ENCODE measurements around the gene NECAB3. TPM values are rescaled to one million over a fixed set of nuclear protein-coding genes. Genes with fewer than 3 reads are reported as not detected.

NECAB3 gene
- total RNA-seq, 1 experiment from 2014 or later = 43.5 TPM

- Histone ChIP-seq H3K9me3 (ENCODE audit: low read length) (no peaks in the 10 kb centered on the region), H3K9me2 (replicated peaks; ENCODE audit: low read length) (no peaks in the 10 kb centered on the region), H2AFZ (ENCODE audit: low read length) (no peak overlapping the region), H3K36me3 (ENCODE audit: low read depth, low read length) (peaks cover 14% of the 10 kb centered on the region; the same call in 1 of the 2 replicates), H3F3A (ENCODE audit: low read length, unreplicated experiment) (no peaks in the 10 kb centered on the region), H3K4me1 (ENCODE audit: insufficient read depth, low read length) (peaks cover 31% of the 10 kb centered on the region; the same call in 1 of the 2 replicates), H3K27me3 (ENCODE audit: low read length) (no peaks in the 10 kb centered on the region), H3K27ac (ENCODE audit: low read length) (no peak overlapping the region), H3K9ac (ENCODE audit: low read length) (no peak overlapping the region), H4K20me1 (ENCODE audit: low read length) (no peaks in the 10 kb centered on the region), H3K4me3 (ENCODE audit: low read length) (peak overlapping the region; percentile 65; the same call in 1 of the 2 replicates), H3K4me2 (ENCODE audit: low read length) (peak overlapping the region; percentile 84), H3K79me2 (ENCODE audit: low read length) (peaks cover 27% of the 10 kb centered on the region)
- TF ChIP-seq EZH2 (IDR thresholded peaks at IDR 0.05; ENCODE audit: low read length, unreplicated experiment) (no peak), EZH2phosphoT487 (IDR thresholded peaks at IDR 0.05; ENCODE audit: borderline replicate concordance, low read length) (no peak), CTCF (conservative IDR thresholded peaks at IDR 0.05; ENCODE audit: low read depth, low read length) (no peak)
- ChIA-PET CTCF (interaction anchor here (0.8 to 1.3 kb wide), 4 partner anchors 21 to 224 kb away, joined by 3 to 7 read pairs (median 3); no protein-coding TSS in a partner anchor), POLR2A (ENCODE audit: unreplicated experiment) (interaction anchor here (0.7 kb wide), 1 partner anchor 179 kb away, joined by 4 read pairs; the partner anchor contains the start of gene CBFA2T2)
- BruUV-seq (replicated peaks) = TSS peak; percentile 24
- ATAC-seq = no peak
- intact Hi-C loops (cut with micrococcal nuclease) = loop anchor here (5.0 kb wide), 1 partner anchor 211 kb away; no protein-coding TSS in a partner anchor
- DNase-seq = no peak
Observed at GRCh38 chr20:33668466-33669155, 5.6 kb downstream of the NECAB3 start.

- peak overlapping the region; percentile 84 for H3K4me2 ChIP-seq (ENCODE audit: low read length)
- H3K36me3 ChIP-seq (ENCODE audit: low read depth, low read length) = peaks cover 14% of the 10 kb centered on the region; the same call in 1 of the 2 replicates
- CTCF ChIA-PET = interaction anchor here (0.5 to 1.3 kb wide), 6 partner anchors 21 to 223 kb away, joined by 3 to 9 read pairs (median 3); no protein-coding TSS in a partner anchor
- no peaks in the 10 kb centered on the region for H3K27me3 ChIP-seq (ENCODE audit: low read length)
- intact Hi-C loops (cut with micrococcal nuclease) = loop anchor here (5.0 kb wide), 1 partner anchor 211 kb away; no protein-coding TSS in a partner anchor
- peak overlapping the region; percentile 68 for H2AFZ ChIP-seq (ENCODE audit: low read length)
- peak overlapping the region; percentile 65 for H3K4me3 ChIP-seq (ENCODE audit: low read length)
- H4K20me1 ChIP-seq (ENCODE audit: low read length) = no peaks in the 10 kb centered on the region
- POLR2A ChIA-PET (ENCODE audit: unreplicated experiment) = interaction anchor here (0.7 kb wide), 1 partner anchor 178 kb away, joined by 4 read pairs; the partner anchor contains the start of gene CBFA2T2
- peak overlapping the region; percentile 42; the same call in 1 of the 2 replicates for H3K9ac ChIP-seq (ENCODE audit: low read length)
- ATAC-seq (peak; percentile 43), DNase-seq (peak; percentile 76)
- H3K9me2 ChIP-seq (replicated peaks; ENCODE audit: low read length) = no peaks in the 10 kb centered on the region
- no TSS peak for BruUV-seq (replicated peaks)
- TF ChIP-seq EZH2 (IDR thresholded peaks at IDR 0.05; ENCODE audit: low read length, unreplicated experiment) (no peak), CTCF (conservative IDR thresholded peaks at IDR 0.05; ENCODE audit: low read depth, low read length) (peak; percentile 85), EZH2phosphoT487 (IDR thresholded peaks at IDR 0.05; ENCODE audit: borderline replicate concordance, low read length) (no peak; the same call in 1 of the 2 replicates)
- no peaks in the 10 kb centered on the region for H3F3A ChIP-seq (ENCODE audit: low read length, unreplicated experiment)
- H3K27ac ChIP-seq (ENCODE audit: low read length) = peak overlapping the region; percentile 10; the same call in 1 of the 2 replicates
- peaks cover 28% of the 10 kb centered on the region; the same call in 1 of the 2 replicates for H3K4me1 ChIP-seq (ENCODE audit: insufficient read depth, low read length)
- H3K79me2 ChIP-seq (ENCODE audit: low read length) = peaks cover 20% of the 10 kb centered on the region
- no peaks in the 10 kb centered on the region for H3K9me3 ChIP-seq (ENCODE audit: low read length)
Observed at GRCh38 chr20:33667676-33668465, 6.4 kb downstream of the NECAB3 start.
